ENCODE data around the gene SDHAF2. TPM values are rescaled to one million over a fixed set of nuclear protein-coding genes. Genes with fewer than 3 reads are reported as not detected.
"Not testable (repeated sequence)": the region's sequence is repeated elsewhere in the genome, so short reads cannot be mapped to it uniquely, and the experiment has no call there.

Gene SDHAF2
- total RNA-seq, 4 donors from 2014 or later: 32.1 to 84.4 (median 53.8) TPM

- Histone ChIP-seq H3K4me3 (no peak overlapping the region), H3K36me3 (peaks cover 0 to 4% of the 10 kb centered on the region in 2 donors), H3K27me3 (no peaks in the 10 kb centered on the region), H3K27ac (peak overlapping the region; percentile 21 to 38 (median 32)), H3K4me1 (peaks cover 9 to 14% of the 10 kb centered on the region in 2 donors), H3K9me3 (no peaks in the 10 kb centered on the region)
- TF ChIP-seq, protein P1, sequence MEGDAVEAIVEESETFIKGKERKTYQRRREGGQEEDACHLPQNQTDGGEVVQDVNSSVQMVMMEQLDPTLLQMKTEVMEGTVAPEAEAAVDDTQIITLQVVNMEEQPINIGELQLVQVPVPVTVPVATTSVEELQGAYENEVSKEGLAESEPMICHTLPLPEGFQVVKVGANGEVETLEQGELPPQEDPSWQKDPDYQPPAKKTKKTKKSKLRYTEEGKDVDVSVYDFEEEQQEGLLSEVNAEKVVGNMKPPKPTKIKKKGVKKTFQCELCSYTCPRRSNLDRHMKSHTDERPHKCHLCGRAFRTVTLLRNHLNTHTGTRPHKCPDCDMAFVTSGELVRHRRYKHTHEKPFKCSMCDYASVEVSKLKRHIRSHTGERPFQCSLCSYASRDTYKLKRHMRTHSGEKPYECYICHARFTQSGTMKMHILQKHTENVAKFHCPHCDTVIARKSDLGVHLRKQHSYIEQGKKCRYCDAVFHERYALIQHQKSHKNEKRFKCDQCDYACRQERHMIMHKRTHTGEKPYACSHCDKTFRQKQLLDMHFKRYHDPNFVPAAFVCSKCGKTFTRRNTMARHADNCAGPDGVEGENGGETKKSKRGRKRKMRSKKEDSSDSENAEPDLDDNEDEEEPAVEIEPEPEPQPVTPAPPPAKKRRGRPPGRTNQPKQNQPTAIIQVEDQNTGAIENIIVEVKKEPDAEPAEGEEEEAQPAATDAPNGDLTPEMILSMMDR (IDR thresholded peaks at IDR 0.05 in 4 of 5, conservative IDR thresholded peaks at IDR 0.05 in 1 of 5): no peak
- TF ChIP-seq POLR2A (IDR thresholded peaks at IDR 0.05): no peak
- in situ Hi-C loops (cut with MboI; ENCODE audit: low sequenced_read_pairs in 4 of 4): loop anchor here in 1 of 4 donors (25.0 kb wide), 1 partner anchor 177 kb away; no protein-coding TSS in a partner anchor
- DNase-seq (peak in 1 of 2 donors; percentile 67), ATAC-seq (peak; percentile 45 to 79)
- intact Hi-C loops (cut with DNase I; ENCODE audit: low total_unique reads): no loop called here
These were observed 30.6 kb downstream of the SDHAF2 start for GRCh38 chr11:61460474-61460881.

- intact Hi-C loops (cut with DNase I; ENCODE audit: low total_unique reads) (no loop called here), in situ Hi-C loops (cut with MboI; ENCODE audit: low sequenced_read_pairs in 4 of 4) (loop anchor here in 1 of 4 donors (25.0 kb wide), 1 partner anchor 176 kb away; no protein-coding TSS in a partner anchor)
- H3K4me1 ChIP-seq: peaks cover 9 to 14% of the 10 kb centered on the region in 2 donors
- DNase-seq (peak in 1 of 2 donors; percentile 35), ATAC-seq (peak; percentile 74 to 77)
- H3K36me3 ChIP-seq: no peaks in the 10 kb centered on the region
- H3K27ac ChIP-seq: peak overlapping the region; percentile 21 to 38 (median 32)
- TF ChIP-seq, protein P1 (IDR thresholded peaks at IDR 0.05 in 4 of 5, conservative IDR thresholded peaks at IDR 0.05 in 1 of 5): peak in 2 of 5 experiments; percentile 30 to 48
- no peak for TF ChIP-seq POLR2A (IDR thresholded peaks at IDR 0.05)
- H3K9me3 ChIP-seq: no peaks in the 10 kb centered on the region
- H3K27me3 ChIP-seq: no peaks in the 10 kb centered on the region
- H3K4me3 ChIP-seq: no peak overlapping the region
These were observed 31.1 kb downstream of the SDHAF2 start for GRCh38 chr11:61460986-61461385.

- H3K27me3 ChIP-seq: not testable (repeated sequence)
- in situ Hi-C loops (cut with MboI; ENCODE audit: low sequenced_read_pairs in 4 of 4): loop anchor here in 1 of 4 donors (25.0 kb wide), 1 partner anchor 170 kb away; no protein-coding TSS in a partner anchor
- peak overlapping the region; percentile 37 to 49 (median 40) for H3K27ac ChIP-seq
These were observed 37.7 kb downstream of the SDHAF2 start for GRCh38 chr11:61467602-61468001.

GRCh38 chr11:61468002-61468401 is 38.1 kb downstream of the SDHAF2 start:
- Histone ChIP-seq H3K4me1 (peaks cover 13 to 14% of the 10 kb centered on the region in 2 donors), H3K27me3 (no peaks in the 10 kb centered on the region), H3K27ac (peak overlapping the region; percentile 37 to 49 (median 40)), H3K4me3 (no peak overlapping the region), H3K9me3 (no peaks in the 10 kb centered on the region), H3K36me3 (no peaks in the 10 kb centered on the region)
- TF ChIP-seq POLR2A (IDR thresholded peaks at IDR 0.05): no peak
- TF ChIP-seq, protein P1 (IDR thresholded peaks at IDR 0.05 in 4 of 5, conservative IDR thresholded peaks at IDR 0.05 in 1 of 5): no peak
- in situ Hi-C loops (cut with MboI; ENCODE audit: low sequenced_read_pairs in 4 of 4): loop anchor here in 1 of 4 donors (25.0 kb wide), 1 partner anchor 169 kb away; no protein-coding TSS in a partner anchor
- no peak for ATAC-seq
- intact Hi-C loops (cut with DNase I; ENCODE audit: low total_unique reads): no loop called here
- no peak for DNase-seq

More at GRCh38 chr11:61467602-61468001, 37.7 kb downstream of the SDHAF2 start:
- H3K4me1 ChIP-seq: peaks cover 10 to 11% of the 10 kb centered on the region in 2 donors
- ATAC-seq; H3K9me3 ChIP-seq; H3K4me3 ChIP-seq; DNase-seq; intact Hi-C loops (cut with DNase I; ENCODE audit: low total_unique reads); H3K36me3 ChIP-seq: not testable (repeated sequence)

DNA sequence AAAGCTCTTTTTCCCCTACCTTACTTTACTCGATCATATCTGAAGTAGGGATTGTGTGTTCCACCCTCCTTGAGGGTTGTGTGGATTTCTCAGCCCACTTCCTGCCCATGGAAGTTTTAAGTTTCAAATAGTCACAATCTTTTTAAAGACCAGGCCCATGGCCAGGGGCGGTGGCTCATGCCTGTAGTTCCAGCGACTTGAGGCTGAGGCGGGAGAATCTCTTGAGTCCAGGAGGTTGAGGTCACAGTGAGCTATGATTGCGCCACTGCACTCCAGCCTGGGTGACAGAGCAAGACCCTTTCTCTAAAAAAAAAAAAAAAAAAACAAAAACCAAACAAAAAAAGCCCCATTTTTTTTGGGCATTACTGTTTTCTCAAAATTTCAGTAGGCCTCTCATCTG is 42.4 kb downstream of the SDHAF2 start:
- peak; percentile 90 to 94 for ATAC-seq

More for the DNA sequence above, 42.4 kb downstream of the SDHAF2 start:
- no peaks in the 10 kb centered on the region for H3K36me3 ChIP-seq
- H3K27ac ChIP-seq: peak overlapping the region; percentile 88 to 91 (median 89)
- no peaks in the 10 kb centered on the region for H3K27me3 ChIP-seq
- peak; percentile 79 to 96 for DNase-seq
- intact Hi-C loops (cut with DNase I; ENCODE audit: low total_unique reads): no loop called here
- no peak for TF ChIP-seq POLR2A (IDR thresholded peaks at IDR 0.05)
- TF ChIP-seq, protein P1 (IDR thresholded peaks at IDR 0.05 in 4 of 5, conservative IDR thresholded peaks at IDR 0.05 in 1 of 5): no peak
- in situ Hi-C loops (cut with MboI; ENCODE audit: low sequenced_read_pairs in 4 of 4): loop anchor here in 2 of 4 donors (10.0 to 25.0 kb wide), 2 partner anchors 163 to 165 kb away; no protein-coding TSS in a partner anchor
- H3K9me3 ChIP-seq: no peaks in the 10 kb centered on the region
- H3K4me3 ChIP-seq: peak overlapping the region in 2 of 4 donors; percentile 3 to 17
- peaks cover 13 to 21% of the 10 kb centered on the region in 2 donors for H3K4me1 ChIP-seq

Measured in gastrocnemius medialis (tissue), 4 donors.